NCI-H1105 treated with DMSO at 0.1 percent for 48 hours (cell line): Measurements from ENCODE around the gene CELF4.
"Not testable (repeated sequence)": the region's sequence is repeated elsewhere in the genome, so short reads cannot be mapped to it uniquely, and the experiment has no call there.

Experiments
- DNase-seq: peaks from one replicate; lab custom pipeline; 2025; lab: John Stamatoyannopoulos, UW

Gene CELF4

DNA sequence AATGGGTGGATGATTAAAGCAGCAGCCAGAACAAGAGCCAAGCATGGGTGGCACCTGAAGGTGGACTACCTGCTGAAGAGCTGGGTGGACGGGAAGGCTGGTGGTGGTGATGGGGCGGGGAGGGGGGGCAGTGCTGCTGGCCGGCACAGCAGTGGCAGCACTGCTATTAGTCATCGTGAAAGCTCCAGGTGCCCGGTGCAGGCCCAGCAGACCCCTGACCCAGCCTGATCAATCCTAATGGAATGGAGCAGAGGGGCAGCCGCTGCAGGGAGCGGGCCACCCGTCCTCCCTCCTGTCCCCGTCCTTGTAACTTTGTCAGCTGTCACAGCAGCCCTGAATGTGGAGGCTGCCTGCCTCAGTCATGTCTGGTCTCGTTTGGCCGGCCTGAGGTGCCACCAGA, 174.9 kb downstream of the CELF4 start:
- DNase-seq: no peak

DNA sequence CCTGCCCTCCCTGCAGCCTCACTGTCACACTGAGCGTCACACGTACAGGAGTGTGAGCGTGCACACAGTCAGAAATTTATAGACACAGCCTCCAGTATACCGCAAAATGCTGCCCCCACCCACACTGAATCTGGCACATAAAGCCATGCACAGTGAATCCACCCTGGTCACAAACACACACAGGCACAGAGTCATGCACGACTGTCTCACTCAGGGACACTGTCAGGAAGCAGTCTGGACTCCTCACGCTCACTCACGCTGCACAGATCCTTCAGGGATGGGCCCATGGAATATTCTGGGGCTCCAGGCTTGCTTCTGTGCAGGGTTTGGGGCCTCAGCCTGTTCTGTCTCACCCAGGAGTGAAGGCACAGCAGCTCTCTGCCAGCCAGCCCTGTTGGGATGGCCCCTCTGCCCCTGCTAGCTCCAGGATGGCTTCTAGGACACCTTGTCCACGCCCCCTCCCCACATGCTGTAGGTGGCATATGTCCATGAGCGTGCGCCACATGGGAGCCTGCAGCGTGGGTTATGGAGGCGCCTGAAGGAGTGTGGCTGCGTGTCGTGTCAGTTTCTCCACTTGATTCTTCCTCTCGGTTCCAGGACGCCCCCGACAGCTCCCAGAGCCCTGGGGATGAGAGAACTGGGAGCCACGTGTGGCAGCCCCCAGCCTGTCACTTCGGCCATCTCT, 175.8 kb downstream of the CELF4 start:
- no peak for DNase-seq

- DNase-seq: no peak
Observed at GRCh38 chr18:37389041-37389440, 176.6 kb downstream of the CELF4 start.

GRCh38 chr18:37388413-37388812, 177.2 kb downstream of the CELF4 start:
- no peak for DNase-seq

DNA sequence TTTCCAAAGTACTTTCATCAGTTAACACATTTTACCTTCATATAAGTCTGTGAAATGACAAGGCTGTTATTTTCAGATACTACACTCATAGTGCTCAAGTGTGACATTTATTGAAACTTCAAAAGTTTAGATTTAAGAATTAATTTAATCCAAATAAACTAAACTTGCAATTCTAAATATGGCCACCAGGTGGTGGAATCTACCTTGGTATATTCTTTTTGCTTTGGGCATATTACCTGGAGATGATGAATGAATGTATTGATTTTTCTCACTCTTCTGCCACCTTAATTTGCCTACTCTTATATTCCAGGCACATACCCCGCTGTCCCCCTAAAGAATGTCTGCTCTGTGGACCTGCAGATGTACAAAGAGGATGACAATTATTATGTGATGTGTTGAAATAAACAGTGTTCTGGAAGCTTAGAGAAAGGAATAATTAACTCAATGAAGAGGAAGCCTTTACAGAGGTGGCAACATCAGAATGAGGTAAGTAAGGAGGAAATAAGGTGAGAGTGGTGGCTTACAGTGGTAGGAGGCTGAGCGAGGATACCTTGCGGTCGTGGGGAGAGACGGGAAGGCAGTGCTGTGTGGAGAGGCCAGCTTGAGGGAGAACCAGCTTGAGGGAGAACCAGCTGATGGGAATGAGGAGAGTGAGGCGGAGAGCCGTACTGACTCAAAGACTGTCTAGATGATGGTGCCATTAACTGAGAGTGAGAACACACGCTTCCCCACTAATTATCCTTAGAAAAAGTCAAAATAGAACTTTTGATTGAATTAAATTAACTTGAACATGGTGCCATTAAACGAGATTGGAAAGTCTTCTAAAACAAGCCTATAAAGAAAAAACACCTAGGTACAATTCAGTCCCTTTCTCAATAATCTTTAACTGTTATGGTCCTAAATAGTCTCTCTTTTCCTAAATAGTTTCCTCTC, 179.5 kb downstream of the CELF4 start:
- peak; percentile 21 for DNase-seq

GRCh38 chr18:37383846-37384595, 181.6 kb downstream of the CELF4 start:
- DNase-seq: no peak

GRCh38 chr18:37383036-37383785, 182.4 kb downstream of the CELF4 start:
- DNase-seq: no peak

DNA sequence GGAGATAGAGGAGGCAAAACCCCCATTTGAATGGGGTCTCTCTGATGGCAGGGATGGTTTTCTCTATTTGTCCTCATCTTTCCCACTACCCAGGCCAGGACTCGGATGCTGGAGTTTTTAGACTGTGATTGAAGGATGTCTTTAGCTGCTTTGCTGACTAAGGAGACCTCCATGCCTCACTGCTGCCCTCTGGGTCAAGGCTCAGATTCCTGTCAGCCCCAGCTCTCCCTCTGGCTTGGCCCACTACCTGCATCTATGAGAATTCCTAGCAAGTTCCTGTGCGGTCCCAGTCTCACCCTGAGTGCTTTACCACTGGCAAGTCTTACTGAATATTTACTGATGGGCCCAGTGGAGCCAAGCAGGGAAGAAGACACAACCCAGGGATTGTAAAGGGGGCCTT, 184.0 kb downstream of the CELF4 start:
- no peak for DNase-seq

- no peak for DNase-seq
Observed at GRCh38 chr18:37380546-37381110, 185.0 kb downstream of the CELF4 start.

DNA sequence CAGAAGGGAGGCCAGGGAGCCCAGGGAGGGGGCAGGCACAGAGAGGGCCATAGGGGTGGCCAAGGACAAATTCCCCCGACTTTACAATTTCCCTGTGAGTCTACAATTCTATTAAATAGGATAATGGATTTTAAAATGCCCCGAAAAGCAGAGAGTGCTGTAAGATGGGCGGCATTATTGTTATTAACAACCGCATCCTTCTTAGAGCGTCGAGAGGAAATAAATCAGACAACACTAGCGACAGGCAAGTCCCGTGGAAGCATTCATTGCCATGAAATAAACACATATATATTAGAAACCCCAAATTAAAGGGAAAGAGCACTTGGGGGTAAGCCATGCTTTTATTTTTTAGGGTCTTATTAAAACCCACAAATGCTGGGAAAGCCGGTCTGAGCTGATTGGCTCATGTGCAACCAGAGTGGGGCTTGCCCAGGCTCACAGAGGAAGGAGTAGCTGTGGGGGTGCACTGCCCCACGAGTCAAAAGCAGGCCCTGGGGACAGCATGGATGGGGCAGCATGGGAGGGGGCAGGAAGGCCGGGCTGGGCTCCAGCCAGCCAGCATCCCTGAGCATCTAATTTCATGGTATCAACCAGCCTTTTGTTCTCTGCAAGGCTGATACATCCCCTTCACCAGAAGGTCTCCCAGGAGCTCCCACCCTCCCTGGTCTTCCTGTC, 187.1 kb downstream of the CELF4 start:
- DNase-seq: no peak

DNA sequence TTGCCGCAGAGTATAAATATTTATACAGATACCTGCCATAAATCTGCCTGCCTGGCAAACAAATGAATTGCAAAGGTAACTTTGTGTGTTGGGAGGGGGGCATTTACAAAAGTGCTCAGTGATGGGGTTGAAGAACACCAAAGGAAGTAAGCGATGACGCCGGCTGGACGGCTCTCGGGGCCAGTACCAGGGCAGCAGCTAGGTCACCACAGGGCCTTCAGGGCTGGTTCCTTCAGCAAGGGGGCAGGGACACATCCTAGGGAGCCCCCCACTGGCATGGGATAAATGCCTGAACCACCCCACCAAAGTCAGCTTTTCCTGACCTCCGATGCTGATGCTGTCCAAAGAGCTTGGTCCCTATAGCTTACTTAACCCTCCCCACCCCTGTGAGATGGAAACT, 190.4 kb downstream of the CELF4 start:
- DNase-seq: no peak

GRCh38 chr18:37368110-37368954, 197.3 kb downstream of the CELF4 start:
- DNase-seq: no peak

- DNase-seq: peak; percentile 20
Observed at GRCh38 chr18:37364237-37364636, 201.4 kb downstream of the CELF4 start.

DNA sequence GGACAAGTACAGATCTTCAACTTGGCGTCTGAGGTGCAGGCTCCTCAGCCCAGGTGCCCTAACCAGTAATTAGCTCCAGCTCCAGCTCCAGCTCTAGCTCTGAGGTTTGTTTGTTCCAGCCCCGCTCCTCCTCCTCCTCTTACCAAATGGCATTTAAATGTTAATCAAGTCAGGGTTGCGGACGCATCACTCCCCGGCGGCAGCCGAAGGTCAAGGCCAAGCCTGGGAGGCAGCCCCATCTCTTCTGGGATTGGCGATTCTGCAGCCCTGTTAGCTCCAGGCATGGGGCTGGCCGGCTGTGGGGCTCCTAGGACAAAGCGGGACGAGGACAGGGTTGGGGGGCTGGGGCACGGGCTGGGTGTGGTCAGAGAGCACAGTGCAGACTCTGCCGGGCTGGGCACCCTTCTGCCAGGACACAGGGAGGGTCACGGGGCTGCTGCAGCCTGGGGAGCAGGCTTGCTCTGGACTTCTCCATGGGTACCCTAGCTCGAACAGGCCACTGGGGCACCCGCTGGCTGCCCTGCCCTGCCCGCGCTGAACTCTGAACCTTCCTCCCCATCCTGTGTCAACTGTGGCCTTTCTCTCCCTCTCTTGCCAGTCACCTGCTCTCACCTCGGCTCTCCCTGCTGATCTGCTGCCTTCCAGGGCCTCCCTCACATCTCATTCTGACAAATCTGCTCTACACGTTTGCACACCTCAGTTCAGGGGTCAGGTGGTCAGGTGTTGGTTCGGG, 203.3 kb downstream of the CELF4 start:
- DNase-seq: peak; percentile 7

- peak; percentile 85 for DNase-seq
Observed at GRCh38 chr18:37361335-37362157, 204.1 kb downstream of the CELF4 start.

DNA sequence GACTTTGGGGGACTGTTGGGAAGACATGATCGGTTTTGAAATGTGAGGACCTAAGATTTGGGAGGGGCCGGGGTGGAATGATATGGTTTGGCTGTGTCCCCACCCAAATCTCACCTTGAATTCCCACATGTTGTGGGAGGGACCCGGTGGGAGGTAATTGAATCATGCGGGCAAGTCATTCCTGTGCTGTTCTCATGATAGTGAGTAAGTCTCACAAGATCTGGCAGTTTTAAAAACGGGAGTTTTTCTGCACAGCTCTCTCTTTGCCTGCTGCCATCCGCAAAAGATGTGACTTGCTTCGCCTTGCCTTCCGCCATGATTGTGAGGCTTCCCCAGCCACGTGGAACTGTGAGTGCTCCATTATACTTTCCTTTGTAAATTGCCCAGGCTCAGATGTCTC, 207.5 kb downstream of the CELF4 start:
- DNase-seq: not testable (repeated sequence)

DNA sequence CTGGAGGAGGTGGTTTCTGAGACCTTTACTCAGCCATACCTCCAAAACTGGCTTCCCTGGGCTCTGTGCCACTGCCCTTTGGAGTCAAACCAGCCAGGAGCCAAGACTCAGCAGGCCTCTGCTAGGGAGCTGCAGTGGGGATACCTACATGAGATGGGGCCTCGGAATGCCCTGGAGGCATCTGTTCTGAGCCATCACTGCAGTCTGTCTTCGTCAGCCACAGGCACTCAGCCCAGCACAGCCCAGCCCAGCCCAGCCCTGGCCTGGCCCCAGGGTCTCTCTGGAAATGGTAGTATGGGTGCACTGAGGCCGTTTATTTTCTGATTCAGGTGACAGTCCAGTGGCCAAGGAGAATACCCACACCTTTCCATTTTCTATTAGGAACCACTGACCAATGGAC, 209.8 kb downstream of the CELF4 start:
- DNase-seq: no peak

- no peak for DNase-seq
Observed at GRCh38 chr18:37351110-37351509, 214.5 kb downstream of the CELF4 start.
